Spleen (tissue), 7 donors: ENCODE data around the gene CXCL3.
"Not testable (repeated sequence)": the region's sequence is repeated elsewhere in the genome, so short reads cannot be mapped to it uniquely, and the experiment has no call there.

ENCODE experiments used
- POLR2A ChIP-seq, 3 donors: fragments of 450-650 bp; IDR thresholded peaks; one replicate each; pipeline ENCODE4 v1.5.1; 2017; ENCODE audit warnings: antibody characterized with exemption in 3 of 3, mild to moderate bottlenecking in 1 of 3
- TF ChIP-seq, protein P1 (sequence below), 11 experiments: fragments of 200-600 bp in 7 of 11; fragments of 450-650 bp in 4 of 11; sonication (generic) in 4 of 11; IDR thresholded peaks in 8 of 11; conservative IDR thresholded peaks in 3 of 11; 1 replicate in 7 of 11; 2 replicates in 4 of 11; pipeline versions ENCODE4 v1.4.0 to v1.8.0; 2016 to 2021; ENCODE audit warnings: antibody characterized with exemption in 11 of 11, inconsistent platforms in 4 of 11, mild to moderate bottlenecking in 1 of 11
- donor health status: DM: no; HTN: no; CAD: no; lungs with moderate emphysema.
- donor health status: DM: no; HTN: no; CAD: no.
- donor health status: DM: no; HTN: no; CAD: no.

DNA sequence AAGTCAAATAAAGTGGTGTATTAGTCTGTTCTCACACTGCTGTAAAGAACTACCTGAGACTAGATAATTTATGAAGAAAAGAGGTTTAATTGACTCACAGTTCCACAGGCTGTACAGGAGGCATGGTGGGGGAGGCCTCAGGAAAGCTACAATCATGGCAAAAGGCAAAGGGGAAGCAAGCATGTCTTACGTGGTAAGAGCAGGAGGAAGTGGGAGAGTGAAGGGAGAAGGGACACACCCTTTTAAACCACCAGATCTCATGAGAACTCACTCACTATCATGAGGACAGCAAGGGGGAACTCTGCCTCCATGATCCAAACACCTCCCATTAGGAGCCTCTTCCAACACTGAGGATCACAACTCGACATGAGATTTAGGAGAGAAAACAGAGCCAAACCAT is 40.5 kb upstream of the CXCL3 start:
- TF ChIP-seq, protein P1, sequence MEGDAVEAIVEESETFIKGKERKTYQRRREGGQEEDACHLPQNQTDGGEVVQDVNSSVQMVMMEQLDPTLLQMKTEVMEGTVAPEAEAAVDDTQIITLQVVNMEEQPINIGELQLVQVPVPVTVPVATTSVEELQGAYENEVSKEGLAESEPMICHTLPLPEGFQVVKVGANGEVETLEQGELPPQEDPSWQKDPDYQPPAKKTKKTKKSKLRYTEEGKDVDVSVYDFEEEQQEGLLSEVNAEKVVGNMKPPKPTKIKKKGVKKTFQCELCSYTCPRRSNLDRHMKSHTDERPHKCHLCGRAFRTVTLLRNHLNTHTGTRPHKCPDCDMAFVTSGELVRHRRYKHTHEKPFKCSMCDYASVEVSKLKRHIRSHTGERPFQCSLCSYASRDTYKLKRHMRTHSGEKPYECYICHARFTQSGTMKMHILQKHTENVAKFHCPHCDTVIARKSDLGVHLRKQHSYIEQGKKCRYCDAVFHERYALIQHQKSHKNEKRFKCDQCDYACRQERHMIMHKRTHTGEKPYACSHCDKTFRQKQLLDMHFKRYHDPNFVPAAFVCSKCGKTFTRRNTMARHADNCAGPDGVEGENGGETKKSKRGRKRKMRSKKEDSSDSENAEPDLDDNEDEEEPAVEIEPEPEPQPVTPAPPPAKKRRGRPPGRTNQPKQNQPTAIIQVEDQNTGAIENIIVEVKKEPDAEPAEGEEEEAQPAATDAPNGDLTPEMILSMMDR (IDR thresholded peaks at IDR 0.05 in 8 of 11, conservative IDR thresholded peaks at IDR 0.05 in 3 of 11): not testable (repeated sequence)
- TF ChIP-seq POLR2A (IDR thresholded peaks at IDR 0.05): not testable (repeated sequence)
